H4 (cell line): ENCODE data around the gene TOM1L2. TPM values are rescaled to one million over a fixed set of nuclear protein-coding genes. Genes with fewer than 3 reads are reported as not detected.

Source experiments
- DNase-seq: peaks from one replicate; pipeline ENCODE4 v3.0.0-alpha.2; 2015; ENCODE audit warnings: low spot score
- total RNA-seq: library from RNA; depleted of rRNA; stranded (reverse); fragments of >200 nt; shearing (Covaris generic); gene quantifications from 2 replicates; pipeline ENCODE4 v1.2.3, GENCODE V29; 2014

TOM1L2 gene
- total RNA-seq, 1 experiment from 2014 or later, result 13.4 TPM

DNA sequence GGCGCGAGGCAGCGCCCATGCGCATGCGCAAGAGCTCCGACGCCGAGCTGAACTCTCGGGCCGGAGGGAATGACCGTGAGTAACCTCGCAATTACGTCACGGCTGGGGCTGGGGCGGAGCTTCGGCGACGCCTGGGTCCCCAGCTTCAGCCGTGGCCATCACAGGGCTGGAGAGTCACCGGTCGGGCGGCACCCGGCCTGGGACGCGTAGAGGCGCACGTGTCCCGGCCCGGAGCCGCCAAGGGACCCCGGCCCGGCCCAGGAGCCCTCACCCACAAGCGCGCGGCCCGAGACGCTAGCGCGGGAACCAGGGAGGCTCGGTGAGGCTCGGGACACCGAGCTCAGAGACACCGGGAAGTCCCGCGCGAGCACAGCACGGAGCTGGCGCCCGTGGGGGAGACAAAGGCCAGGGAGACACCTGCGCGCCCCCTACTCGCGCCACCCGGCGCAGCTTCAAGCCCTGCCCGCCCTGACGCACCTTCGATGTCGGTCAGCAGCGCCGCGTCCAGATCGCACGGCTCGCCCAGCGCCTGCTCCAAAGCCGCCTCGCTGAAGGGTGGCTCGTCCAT, 135.9 kb downstream of the TOM1L2 start:
- peak; percentile 94 for DNase-seq

GRCh38 chr17:17835415-17836249, 136.6 kb downstream of the TOM1L2 start:
- no peak for DNase-seq

DNA sequence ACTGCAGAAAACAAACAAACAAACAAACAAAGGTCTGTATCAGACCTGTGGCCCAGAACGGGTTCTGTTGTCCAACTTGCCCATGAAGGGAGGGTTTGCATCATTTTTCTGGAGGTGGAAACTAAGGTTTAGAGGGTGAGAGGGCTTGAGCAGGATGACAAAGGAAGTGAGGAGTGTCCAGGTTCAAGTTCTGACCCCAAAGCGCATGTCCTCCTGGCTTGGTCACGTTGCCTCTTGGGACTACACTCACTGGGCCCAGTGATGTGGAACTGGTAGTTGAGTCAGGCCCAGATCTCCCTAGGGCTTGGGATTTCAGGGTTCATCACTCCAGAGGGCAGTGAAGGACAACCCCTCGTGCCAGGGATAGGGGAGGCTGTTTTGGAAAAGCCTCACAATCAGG, 137.2 kb downstream of the TOM1L2 start:
- DNase-seq, result no peak

- DNase-seq, result no peak
Observed at GRCh38 chr17:17833658-17834357, 138.4 kb downstream of the TOM1L2 start.

- DNase-seq, result no peak
Observed at GRCh38 chr17:17832032-17832363, 140.2 kb downstream of the TOM1L2 start.

- no peak for DNase-seq
Observed at GRCh38 chr17:17831208-17832031, 140.8 kb downstream of the TOM1L2 start.

DNA sequence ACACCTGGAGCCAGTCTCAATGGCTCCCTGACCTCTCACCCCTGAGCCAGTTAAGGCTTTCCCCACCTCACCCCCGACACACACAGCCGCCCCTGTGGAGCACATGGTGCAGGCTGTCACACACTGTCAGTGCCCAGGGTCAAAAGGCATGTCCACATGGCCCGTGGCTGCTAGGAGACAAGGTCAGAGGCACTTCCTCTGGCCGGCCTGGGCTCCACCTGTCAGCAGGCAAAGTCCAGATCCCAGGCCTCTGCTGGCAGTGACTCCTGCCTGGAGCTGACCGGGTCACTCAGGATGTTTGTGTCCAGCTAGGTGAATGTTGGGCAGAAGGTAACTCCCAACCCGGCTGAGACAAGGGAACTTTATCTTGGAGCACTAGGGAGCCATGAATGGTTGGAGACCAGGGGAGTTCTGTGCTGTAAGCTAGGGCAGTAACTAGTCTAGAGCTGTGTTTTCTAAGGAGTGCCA, 141.4 kb downstream of the TOM1L2 start:
- no peak for DNase-seq

- DNase-seq, result no peak
Observed at GRCh38 chr17:17830269-17830567, 142.0 kb downstream of the TOM1L2 start.

GRCh38 chr17:17827826-17828621, 144.2 kb downstream of the TOM1L2 start:
- DNase-seq, result no peak

DNA sequence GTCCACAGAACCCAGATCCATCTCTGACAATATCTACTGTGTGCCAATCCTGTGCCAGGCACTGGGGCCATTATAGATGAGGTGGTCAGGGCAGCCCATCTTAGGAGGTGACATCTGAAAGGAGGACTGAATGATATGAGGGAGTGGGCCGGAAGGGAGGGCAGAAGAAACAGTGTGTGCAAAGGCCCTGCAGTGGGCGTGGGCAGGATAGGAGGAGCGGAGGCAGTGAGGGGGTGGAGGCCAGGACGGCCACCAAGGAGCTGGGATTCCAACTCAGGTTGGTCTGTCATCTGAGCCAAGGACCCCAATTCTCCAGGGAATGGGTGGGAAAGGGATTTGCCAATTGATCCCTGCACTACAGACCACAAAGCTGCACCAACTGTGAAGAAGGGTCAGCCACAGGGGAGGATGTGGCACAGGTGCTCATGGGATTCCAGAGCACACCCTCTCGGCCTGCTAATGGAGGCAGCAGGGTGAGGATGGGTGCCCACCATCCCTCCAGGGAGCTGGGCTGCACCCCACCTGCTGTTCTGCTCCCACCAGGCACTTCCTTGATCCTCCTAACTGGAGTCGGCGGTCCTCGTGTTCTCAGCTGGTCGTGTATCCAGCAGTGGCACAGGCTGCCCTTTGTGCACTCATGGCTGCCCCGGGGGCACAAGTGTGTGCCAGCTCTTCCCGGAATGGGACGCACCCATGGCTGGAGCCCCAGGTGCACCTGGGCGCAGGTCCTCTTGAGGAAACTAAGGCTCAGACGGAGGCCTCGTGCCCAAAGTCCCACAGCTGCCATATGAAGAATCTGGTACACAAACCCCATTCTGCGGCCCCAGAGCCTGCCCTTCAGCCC, 145.0 kb downstream of the TOM1L2 start:
- no peak for DNase-seq

GRCh38 chr17:17826342-17826713, 145.9 kb downstream of the TOM1L2 start:
- no peak for DNase-seq

DNA sequence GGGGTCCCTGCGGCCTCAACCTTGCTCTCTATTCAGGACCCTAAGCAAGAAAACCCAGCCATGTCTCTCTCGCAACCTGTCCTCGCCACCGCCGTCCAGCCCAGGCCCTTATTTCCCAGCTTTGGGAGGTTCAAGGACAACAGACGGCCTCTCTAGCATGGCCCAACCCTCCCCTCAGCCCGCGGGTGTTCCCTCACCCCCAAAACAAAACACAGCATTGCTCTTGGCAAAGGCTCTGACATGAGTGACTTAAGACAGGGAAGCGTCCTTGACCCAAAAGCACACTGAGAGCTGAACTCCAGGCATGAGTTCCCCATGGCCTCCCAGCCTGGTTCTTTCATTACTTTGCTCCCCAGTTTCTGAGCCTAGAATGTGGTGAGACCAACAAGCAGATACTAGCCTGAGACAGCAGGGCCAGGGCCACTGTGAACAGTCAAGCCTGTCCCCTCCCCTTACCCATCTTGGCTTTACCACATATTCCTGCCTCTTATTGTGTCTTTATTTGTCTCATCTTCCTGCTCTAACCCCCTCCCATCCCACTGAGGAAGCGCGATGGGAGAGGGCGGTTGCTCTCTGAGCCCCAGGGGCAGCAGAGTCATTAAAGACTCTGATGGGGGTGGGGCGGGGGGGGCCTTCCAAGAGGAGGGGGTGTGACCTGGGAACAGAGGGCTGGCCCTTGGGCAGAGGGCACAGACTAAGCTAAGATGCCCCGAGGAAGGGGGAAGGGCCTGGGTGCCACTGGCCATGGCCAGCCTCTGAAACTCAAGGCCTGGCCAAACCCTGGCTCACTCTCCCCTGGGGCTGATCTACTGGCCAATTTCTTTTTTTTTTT, 147.2 kb downstream of the TOM1L2 start:
- no peak for DNase-seq

DNA sequence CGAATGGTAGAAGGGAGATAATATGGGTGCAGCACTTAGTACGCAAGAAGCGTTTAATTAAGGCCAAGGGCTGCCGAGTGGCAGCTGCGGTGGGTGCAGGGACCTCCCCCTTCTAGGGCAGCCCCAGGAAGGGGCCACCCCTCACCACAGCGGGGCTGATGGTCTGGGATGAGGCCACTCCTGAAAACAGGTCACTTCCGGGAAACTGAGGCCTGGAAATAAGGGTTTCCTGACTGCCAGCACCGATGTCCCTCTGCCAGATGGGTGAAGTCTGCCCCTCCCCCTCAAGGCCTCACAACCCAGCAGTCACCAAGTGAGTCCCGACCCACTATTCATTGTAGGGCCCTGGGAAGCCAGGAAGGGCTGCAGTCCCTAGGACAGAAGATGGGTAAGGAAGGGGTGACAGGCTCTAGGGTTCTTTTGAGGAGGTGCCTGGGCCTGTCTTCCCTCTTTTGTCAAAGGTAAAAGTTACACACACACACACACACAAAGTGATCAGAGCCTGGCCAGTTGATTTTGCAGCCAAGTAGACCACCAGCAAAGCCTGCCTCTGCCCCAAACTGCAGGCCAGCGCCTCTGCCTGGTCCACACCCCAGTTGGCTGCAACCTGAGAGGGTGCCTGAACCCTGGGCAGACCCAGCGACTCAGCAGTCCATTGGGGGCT, 147.9 kb downstream of the TOM1L2 start:
- no peak for DNase-seq

DNA sequence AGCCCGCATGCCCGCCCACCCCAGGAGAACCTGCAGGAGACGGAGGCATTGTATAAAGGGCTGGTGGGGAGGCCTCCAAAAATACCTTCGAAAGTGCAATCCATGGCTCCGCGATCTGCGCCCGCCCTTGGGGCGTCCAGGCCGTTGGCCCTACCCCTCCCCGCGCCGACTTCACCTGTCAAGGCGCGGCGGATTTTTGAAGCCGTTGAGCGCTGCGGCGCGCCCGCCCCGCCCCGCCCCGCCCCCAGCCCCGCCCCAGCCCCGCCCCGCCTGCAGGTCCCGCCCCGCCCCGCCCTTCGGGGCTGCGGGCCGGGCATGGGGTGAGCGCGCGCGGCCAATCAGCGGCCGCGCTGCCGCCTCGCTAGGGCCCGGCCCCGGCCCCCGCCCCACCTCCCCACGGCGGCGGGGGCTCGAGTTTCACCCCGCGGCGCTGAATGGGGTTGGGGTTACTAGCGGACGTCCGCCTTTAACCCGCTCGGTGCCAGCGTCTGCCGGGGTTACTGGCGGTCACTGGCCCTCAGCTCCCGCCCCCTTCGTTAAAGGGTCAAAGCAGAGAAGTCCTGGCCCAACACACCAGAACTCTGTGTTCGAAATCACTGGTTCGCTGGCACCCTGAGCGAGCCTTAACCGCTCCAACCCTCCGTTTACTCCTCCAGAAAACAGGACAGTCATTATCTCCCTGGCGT, 148.6 kb downstream of the TOM1L2 start:
- peak; percentile 77 for DNase-seq

DNA sequence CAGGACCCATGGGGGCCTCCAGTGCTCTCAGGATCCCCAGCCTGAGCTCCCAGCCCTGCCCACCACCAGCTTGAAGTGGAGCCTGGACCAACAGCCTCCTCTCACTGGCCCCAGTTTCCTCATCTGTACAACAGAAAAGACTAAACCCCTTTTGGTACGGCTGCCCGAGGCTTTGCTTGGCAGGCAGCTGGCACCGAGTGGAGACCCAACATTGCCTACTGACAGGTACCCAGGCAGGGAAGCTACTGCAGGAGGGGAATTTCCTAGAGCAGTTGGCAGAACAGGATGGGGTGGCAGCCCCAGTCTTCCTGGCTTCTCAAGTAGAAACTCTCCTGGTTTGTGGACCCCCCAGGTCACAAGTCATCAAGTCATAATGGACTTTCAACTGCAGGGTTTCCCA, 149.6 kb downstream of the TOM1L2 start:
- no peak for DNase-seq

DNA sequence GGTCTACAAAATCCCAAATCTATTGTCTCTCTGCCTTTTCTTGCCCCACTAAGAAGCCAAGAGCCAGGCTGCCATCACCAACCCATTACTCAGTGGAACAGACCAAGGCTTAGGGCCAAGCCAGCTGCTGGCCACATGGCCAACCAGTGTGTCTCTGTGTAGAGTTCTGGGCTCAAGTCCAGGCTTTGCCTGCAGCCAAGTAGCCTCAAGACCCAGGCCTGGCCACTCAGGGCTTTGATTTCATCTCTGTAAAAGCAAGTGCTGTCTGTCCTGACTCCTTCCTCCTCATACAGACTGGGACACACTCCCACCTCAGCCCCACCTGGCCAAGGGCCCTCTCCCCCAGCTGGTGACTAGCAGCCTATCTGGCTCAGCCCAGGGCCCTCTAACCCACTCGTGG, 150.0 kb downstream of the TOM1L2 start:
- peak; percentile 58 for DNase-seq

GRCh38 chr17:17820463-17821158, 151.6 kb downstream of the TOM1L2 start:
- no peak for DNase-seq

GRCh38 chr17:17820046-17820445, 152.2 kb downstream of the TOM1L2 start:
- no peak for DNase-seq
